Thyroid gland (tissue), 4 donors: ENCODE measurements around the gene POMZP3.
"Not testable (repeated sequence)": the region's sequence is repeated elsewhere in the genome, so short reads cannot be mapped to it uniquely, and the experiment has no call there.

Source experiments
- CTCF ChIP-seq, 6 experiments: fragments of 200-600 bp in 3 of 6; fragments of 450-650 bp in 3 of 6; sonication (generic) in 3 of 6; IDR thresholded peaks; one replicate each; pipeline ENCODE4 v1.5.1; 2016 to 2019; ENCODE audit warnings: antibody characterized with exemption in 6 of 6, mild to moderate bottlenecking in 2 of 6, inconsistent platforms in 1 of 6, moderate library complexity in 1 of 6
- POLR2A ChIP-seq, 2 donors: fragments of 450-650 bp; IDR thresholded peaks; one replicate each; pipeline ENCODE4 v1.6.1; 2017; ENCODE audit warnings: antibody characterized with exemption in 2 of 2, mild to moderate bottlenecking in 2 of 2, moderate library complexity in 1 of 2

GRCh38 chr7:76583636-76584281 is 43.3 kb downstream of the POMZP3 start:
- TF ChIP-seq CTCF, POLR2A (IDR thresholded peaks at IDR 0.05): not testable (repeated sequence)
